Uterus (tissue), 2 donors: ENCODE results near the gene SLC8A1.

Experiments
- POLR2A ChIP-seq, 2 donors: fragments of 450-650 bp; IDR thresholded peaks; one replicate each; pipeline ENCODE4 v1.6.1; 2016; ENCODE audit warnings: antibody characterized with exemption in 2 of 2, mild to moderate bottlenecking in 1 of 2, moderate library complexity in 1 of 2
- TF ChIP-seq, protein P1 (sequence below), 4 experiments: fragments of 200-600 bp in 2 of 4; fragments of 450-650 bp in 2 of 4; sonication (generic) in 2 of 4; IDR thresholded peaks; one replicate each; pipeline ENCODE4 v1.5.1; 2016 to 2019; ENCODE audit warnings: antibody characterized with exemption in 4 of 4, mild to moderate bottlenecking in 2 of 4, moderate library complexity in 1 of 4

GRCh38 chr2:40115348-40115747 is 336.5 kb downstream of the SLC8A1 start:
- no peak for TF ChIP-seq POLR2A (IDR thresholded peaks at IDR 0.05)
- TF ChIP-seq, protein P1, sequence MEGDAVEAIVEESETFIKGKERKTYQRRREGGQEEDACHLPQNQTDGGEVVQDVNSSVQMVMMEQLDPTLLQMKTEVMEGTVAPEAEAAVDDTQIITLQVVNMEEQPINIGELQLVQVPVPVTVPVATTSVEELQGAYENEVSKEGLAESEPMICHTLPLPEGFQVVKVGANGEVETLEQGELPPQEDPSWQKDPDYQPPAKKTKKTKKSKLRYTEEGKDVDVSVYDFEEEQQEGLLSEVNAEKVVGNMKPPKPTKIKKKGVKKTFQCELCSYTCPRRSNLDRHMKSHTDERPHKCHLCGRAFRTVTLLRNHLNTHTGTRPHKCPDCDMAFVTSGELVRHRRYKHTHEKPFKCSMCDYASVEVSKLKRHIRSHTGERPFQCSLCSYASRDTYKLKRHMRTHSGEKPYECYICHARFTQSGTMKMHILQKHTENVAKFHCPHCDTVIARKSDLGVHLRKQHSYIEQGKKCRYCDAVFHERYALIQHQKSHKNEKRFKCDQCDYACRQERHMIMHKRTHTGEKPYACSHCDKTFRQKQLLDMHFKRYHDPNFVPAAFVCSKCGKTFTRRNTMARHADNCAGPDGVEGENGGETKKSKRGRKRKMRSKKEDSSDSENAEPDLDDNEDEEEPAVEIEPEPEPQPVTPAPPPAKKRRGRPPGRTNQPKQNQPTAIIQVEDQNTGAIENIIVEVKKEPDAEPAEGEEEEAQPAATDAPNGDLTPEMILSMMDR (IDR thresholded peaks at IDR 0.05): no peak
